GM23248 (cell line): Measurements from ENCODE around the gene ZBTB49. TPM values are rescaled to one million over a fixed set of nuclear protein-coding genes. Genes with fewer than 3 reads are reported as not detected.

Source experiments
- DNase-seq: peaks from one replicate; pipeline ENCODE4 v3.0.0-alpha.2; 2015
- H2AFZ ChIP-seq: fragments of 200-600 bp; sonication (generic); 2 replicates; pipeline ENCODE4 v1.6.1; 2016; ENCODE audit warnings: antibody characterized with exemption
- H3F3A ChIP-seq: fragments of 200-600 bp; sonication (generic); 2 replicates; pipeline ENCODE4 v1.6.1; 2016; ENCODE audit warnings: mild to moderate bottlenecking, antibody characterized with exemption, mixed run types; ENCODE audit not compliant: insufficient read depth
- H3K27ac ChIP-seq: fragments of 200-600 bp; sonication (generic); 2 replicates; pipeline ENCODE4 v1.5.1; 2016; ENCODE audit warnings: mild to moderate bottlenecking
- H3K27me3 ChIP-seq: fragments of 200-600 bp; sonication (generic); replicated peaks from 2 replicates; pipeline ENCODE4 v1.6.1; 2016; ENCODE audit warnings: mild to moderate bottlenecking; ENCODE audit not compliant: insufficient read depth
- H3K36me3 ChIP-seq: fragments of 200-600 bp; sonication (generic); 2 replicates; pipeline ENCODE4 v1.6.1; 2016; ENCODE audit warnings: low read depth, mild to moderate bottlenecking
- H3K4me1 ChIP-seq: fragments of 200-600 bp; sonication (generic); 2 replicates; pipeline ENCODE4 v1.6.1; 2016; ENCODE audit warnings: mild to moderate bottlenecking; ENCODE audit not compliant: insufficient read depth
- H3K4me2 ChIP-seq: fragments of 200-600 bp; sonication (generic); one replicate; pipeline ENCODE4 v1.6.1; 2016; ENCODE audit warnings: mild to moderate bottlenecking; ENCODE audit not compliant: unreplicated experiment
- H3K4me3 ChIP-seq: fragments of 200-600 bp; sonication (generic); 2 replicates; pipeline ENCODE4 v1.5.1; 2016; ENCODE audit warnings: mild to moderate bottlenecking
- H3K79me2 ChIP-seq: fragments of 200-600 bp; sonication (generic); 2 replicates; pipeline ENCODE4 v1.6.1; 2016; ENCODE audit warnings: mild to moderate bottlenecking; ENCODE audit not compliant: insufficient read depth
- H3K9ac ChIP-seq: fragments of 200-600 bp; sonication (generic); 2 replicates; pipeline ENCODE4 v1.6.1; 2016; ENCODE audit warnings: mild to moderate bottlenecking
- H3K9me2 ChIP-seq: fragments of 200-600 bp; sonication (generic); 2 replicates; pipeline ENCODE4 v1.6.1; 2016; ENCODE audit warnings: mixed run types, mild to moderate bottlenecking, moderate library complexity; ENCODE audit not compliant: insufficient read depth
- H3K9me3 ChIP-seq: fragments of 200-600 bp; sonication (generic); one replicate; pipeline ENCODE4 v1.6.1; 2017; ENCODE audit warnings: low read depth
- H4K20me1 ChIP-seq: fragments of 200-600 bp; sonication (generic); 2 replicates; pipeline ENCODE4 v1.6.0; 2016; ENCODE audit not compliant: insufficient read depth
- EZH2 ChIP-seq: fragments of 200-600 bp; sonication (generic); IDR thresholded peaks from 2 replicates; pipeline ENCODE4 v1.6.1; 2018; ENCODE audit warnings: antibody characterized with exemption, mild to moderate bottlenecking; ENCODE audit not compliant: insufficient read depth, poor library complexity, severe bottlenecking
- EZH2phosphoT487 ChIP-seq: fragments of 200-600 bp; sonication (generic); IDR thresholded peaks from 2 replicates; pipeline ENCODE4 v1.6.1; 2018; ENCODE audit warnings: antibody characterized with exemption, moderate library complexity, mild to moderate bottlenecking, low read depth; ENCODE audit not compliant: insufficient read depth
- WGBS, 2 experiments: methylation state at CpG; one replicate each; pipeline ENCODE4 v1.1.6; 2015 to 2017; ENCODE audit warnings: low lambda C conversion rate in 2 of 2, low coverage in 1 of 2; ENCODE audit errors: missing lambda C conversion rate in 2 of 2; 5-methylcytosine and 5-hydroxymethylcytosine counted together
- in situ Hi-C: fragments of 300-500 bp; cut with MboI; formaldehyde crosslinking; loops from 2 replicates; pipeline ENCODE4 v1.15.0; 2020
- polyA plus RNA-seq: library from polyadenylated mRNA; unstranded; fragments of >200 nt; fragmentation: Nextera tagmentation; extraction: Ambion mirVana; gene quantifications from 2 replicates; pipeline ENCODE4 v1.2.1, GENCODE V29; 2016
- total RNA-seq: library from RNA; depleted of rRNA; stranded (reverse); fragments of >200 nt; shearing (Covaris generic); gene quantifications from 2 replicates; pipeline ENCODE4 v1.2.3, GENCODE V29; 2014

ZBTB49 gene
- total and polyA plus RNA-seq, 2 experiments from 2014 or later, result 1.9 to 2.9 TPM

DNA sequence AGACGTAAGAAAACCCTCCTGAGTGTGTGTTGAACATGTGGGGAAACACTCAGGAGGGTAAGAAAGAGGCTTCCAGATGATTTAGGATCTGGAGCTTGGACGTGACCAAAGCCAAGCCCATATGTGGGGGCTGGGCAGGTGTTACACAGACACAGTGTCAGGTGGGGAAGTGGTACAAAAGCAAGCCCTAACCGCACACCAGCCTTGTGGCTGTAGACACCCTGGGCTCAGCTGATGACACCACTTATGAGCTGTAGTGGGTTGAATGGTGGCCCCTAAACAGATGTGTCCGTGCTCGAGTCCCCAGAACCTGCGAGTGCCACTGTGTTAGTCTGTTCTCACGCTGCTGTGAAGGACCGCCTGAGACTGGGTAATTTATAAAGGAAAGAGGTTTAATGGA, 71.8 kb downstream of the ZBTB49 start:
- 55 to 64% methylated on average over 8 of the region's 8 CpGs for WGBS, 2 experiments
- TF ChIP-seq EZH2 (no peak), EZH2phosphoT487 (no peak)
- Histone ChIP-seq H3F3A (no peaks in the 10 kb centered on the region), H3K79me2 (no peaks in the 10 kb centered on the region), H4K20me1 (no peaks in the 10 kb centered on the region), H3K36me3 (no peaks in the 10 kb centered on the region), H3K9ac (no peak overlapping the region), H3K9me2 (no peaks in the 10 kb centered on the region), H2AFZ (no peak overlapping the region), H3K27ac (no peak overlapping the region), H3K4me1 (no peaks in the 10 kb centered on the region), H3K4me3 (no peak overlapping the region), H3K27me3 (peaks cover 32% of the 10 kb centered on the region), H3K9me3 (no peaks in the 10 kb centered on the region), H3K4me2 (no peak overlapping the region)
- in situ Hi-C loops, result no loop called here
- no peak for DNase-seq

GRCh38 chr4:4362991-4363697, 73.1 kb downstream of the ZBTB49 start:
- H4K20me1 ChIP-seq, result no peaks in the 10 kb centered on the region
- in situ Hi-C loops, result no loop called here
- H3K9ac ChIP-seq, result peak overlapping the region; percentile 14; the same call in 1 of the 2 replicates
- no peaks in the 10 kb centered on the region for H3F3A ChIP-seq
- 53 to 57% methylated on average over 15 to 16 of the region's 16 CpGs for WGBS, 2 experiments
- no peaks in the 10 kb centered on the region for H3K9me3 ChIP-seq
- H3K4me3 ChIP-seq, result no peak overlapping the region
- H3K9me2 ChIP-seq, result no peaks in the 10 kb centered on the region
- no peaks in the 10 kb centered on the region for H3K4me1 ChIP-seq
- H3K4me2 ChIP-seq, result no peak overlapping the region
- H2AFZ ChIP-seq, result no peak overlapping the region
- TF ChIP-seq EZH2phosphoT487, result no peak
- no peak for TF ChIP-seq EZH2
- H3K79me2 ChIP-seq, result no peaks in the 10 kb centered on the region
- H3K36me3 ChIP-seq, result no peaks in the 10 kb centered on the region
- peaks cover 22% of the 10 kb centered on the region for H3K27me3 ChIP-seq
- H3K27ac ChIP-seq, result no peak overlapping the region
- peak; percentile 56 for DNase-seq

- WGBS, 2 experiments, result 25 to 33% methylated on average over 3 of the region's 3 CpGs
- Histone ChIP-seq H3K4me3 (no peak overlapping the region), H2AFZ (no peak overlapping the region), H3K4me2 (no peak overlapping the region), H4K20me1 (no peaks in the 10 kb centered on the region), H3K79me2 (no peaks in the 10 kb centered on the region), H3K9ac (no peak overlapping the region), H3K9me2 (no peaks in the 10 kb centered on the region), H3K36me3 (no peaks in the 10 kb centered on the region), H3K27ac (no peak overlapping the region), H3F3A (no peaks in the 10 kb centered on the region), H3K27me3 (peaks cover 16% of the 10 kb centered on the region; the same call in 1 of the 2 replicates), H3K9me3 (no peaks in the 10 kb centered on the region), H3K4me1 (no peaks in the 10 kb centered on the region)
- DNase-seq, result no peak
- TF ChIP-seq EZH2phosphoT487 (no peak), EZH2 (no peak)
- in situ Hi-C loops, result no loop called here
These were observed 74.0 kb downstream of the ZBTB49 start for GRCh38 chr4:4364061-4364460.

GRCh38 chr4:4364486-4365208, 74.6 kb downstream of the ZBTB49 start:
- no peak overlapping the region for H3K4me2 ChIP-seq
- in situ Hi-C loops, result no loop called here
- H3K36me3 ChIP-seq, result no peaks in the 10 kb centered on the region
- H3K9me2 ChIP-seq, result no peaks in the 10 kb centered on the region
- 31 to 35% methylated on average over 9 of the region's 9 CpGs for WGBS, 2 experiments
- TF ChIP-seq EZH2, result no peak
- TF ChIP-seq EZH2phosphoT487, result no peak
- H3K4me3 ChIP-seq, result no peak overlapping the region
- DNase-seq, result no peak
- H4K20me1 ChIP-seq, result no peaks in the 10 kb centered on the region
- no peak overlapping the region for H3K27ac ChIP-seq
- H3K79me2 ChIP-seq, result no peaks in the 10 kb centered on the region
- H3F3A ChIP-seq, result no peaks in the 10 kb centered on the region
- peaks cover 16% of the 10 kb centered on the region; the same call in 1 of the 2 replicates for H3K27me3 ChIP-seq
- H3K9ac ChIP-seq, result no peak overlapping the region
- no peaks in the 10 kb centered on the region for H3K4me1 ChIP-seq
- no peak overlapping the region for H2AFZ ChIP-seq
- H3K9me3 ChIP-seq, result no peaks in the 10 kb centered on the region
